Osteocyte (in vitro differentiated cells): ENCODE data around the gene UBASH3B. TPM values are rescaled to one million over a fixed set of nuclear protein-coding genes. Genes with fewer than 3 reads are reported as not detected.

ENCODE experiments used
- DNase-seq: peaks from one replicate; pipeline ENCODE4 v3.0.0; 2021; ENCODE audit warnings: mixed read lengths; ENCODE audit not compliant: unreplicated experiment; ENCODE audit errors: extremely low spot score
- H3K27ac Mint-ChIP-seq: one replicate; pipeline ENCODE4 v1.8.0; 2021; ENCODE audit warnings: mild to moderate bottlenecking, mixed read lengths; ENCODE audit not compliant: unreplicated experiment
- H3K27me3 Mint-ChIP-seq: one replicate; pipeline ENCODE4 v1.8.0; 2021; ENCODE audit warnings: mixed read lengths; ENCODE audit not compliant: unreplicated experiment
- H3K36me3 Mint-ChIP-seq: one replicate; pipeline ENCODE4 v1.8.0; 2021; ENCODE audit warnings: mixed read lengths; ENCODE audit not compliant: unreplicated experiment
- H3K4me1 Mint-ChIP-seq: one replicate; pipeline ENCODE4 v1.8.0; 2021; ENCODE audit warnings: mixed read lengths; ENCODE audit not compliant: unreplicated experiment
- H3K4me3 Mint-ChIP-seq: one replicate; pipeline ENCODE4 v1.8.0; 2021; ENCODE audit warnings: mild to moderate bottlenecking, moderate library complexity, mixed read lengths; ENCODE audit not compliant: unreplicated experiment
- H3K9me3 Mint-ChIP-seq: one replicate; pipeline ENCODE4 v1.8.0; 2021; ENCODE audit warnings: mixed read lengths; ENCODE audit not compliant: unreplicated experiment
- CTCF ChIP-seq: fragments of 200-600 bp; sonication (generic); IDR thresholded peaks from 2 replicates; pipeline ENCODE4 v1.5.0; 2021; ENCODE audit warnings: antibody characterized with exemption, mild to moderate bottlenecking, moderate library complexity
- total RNA-seq: library from RNA; stranded (reverse); gene quantifications from 2 replicates; pipeline ENCODE4 v1.2.1, GENCODE V29; 2021

UBASH3B gene
- total RNA-seq, 1 donor from 2014 or later, result 43.5 TPM

- peak overlapping the region; percentile 9 for H3K4me3 Mint-ChIP-seq
- peak overlapping the region; percentile 78 for H3K27ac Mint-ChIP-seq
- TF ChIP-seq CTCF, result peak; percentile 26
- H3K9me3 Mint-ChIP-seq, result no peaks in the 10 kb centered on the region
- peaks cover 33% of the 10 kb centered on the region for H3K4me1 Mint-ChIP-seq
- no peak for DNase-seq
- H3K36me3 Mint-ChIP-seq, result no peaks in the 10 kb centered on the region
- H3K27me3 Mint-ChIP-seq, result no peaks in the 10 kb centered on the region
These were observed 194.6 kb downstream of the UBASH3B start for GRCh38 chr11:122850076-122850631.

- Mint-ChIP-seq H3K36me3 (no peaks in the 10 kb centered on the region), H3K4me3 (no peak overlapping the region), H3K27ac (no peak overlapping the region), H3K9me3 (no peaks in the 10 kb centered on the region), H3K27me3 (no peaks in the 10 kb centered on the region), H3K4me1 (peaks cover 39% of the 10 kb centered on the region)
- DNase-seq, result no peak
- no peak for TF ChIP-seq CTCF
These were observed 195.9 kb downstream of the UBASH3B start for GRCh38 chr11:122851366-122851966.

- DNase-seq, result no peak
- no peak overlapping the region for H3K4me3 Mint-ChIP-seq
- H3K27ac Mint-ChIP-seq, result peak overlapping the region; percentile 24
- H3K4me1 Mint-ChIP-seq, result peaks cover 45% of the 10 kb centered on the region
- no peaks in the 10 kb centered on the region for H3K27me3 Mint-ChIP-seq
- no peak for TF ChIP-seq CTCF
- no peaks in the 10 kb centered on the region for H3K36me3 Mint-ChIP-seq
- no peaks in the 10 kb centered on the region for H3K9me3 Mint-ChIP-seq
These were observed 196.7 kb downstream of the UBASH3B start for GRCh38 chr11:122852074-122852795.

- peaks cover 45% of the 10 kb centered on the region for H3K4me1 Mint-ChIP-seq
- no peak overlapping the region for H3K4me3 Mint-ChIP-seq
- H3K27ac Mint-ChIP-seq, result peak overlapping the region; percentile 24
- DNase-seq, result no peak
- TF ChIP-seq CTCF, result no peak
- H3K36me3 Mint-ChIP-seq, result no peaks in the 10 kb centered on the region
- H3K9me3 Mint-ChIP-seq, result no peaks in the 10 kb centered on the region
- H3K27me3 Mint-ChIP-seq, result no peaks in the 10 kb centered on the region
These were observed 197.3 kb downstream of the UBASH3B start for GRCh38 chr11:122852796-122853160.

GRCh38 chr11:122853261-122853660 is 197.7 kb downstream of the UBASH3B start:
- DNase-seq, result no peak
- Mint-ChIP-seq H3K4me1 (peaks cover 45% of the 10 kb centered on the region), H3K36me3 (no peaks in the 10 kb centered on the region), H3K27ac (peak overlapping the region; percentile 21), H3K27me3 (no peaks in the 10 kb centered on the region), H3K9me3 (no peaks in the 10 kb centered on the region), H3K4me3 (no peak overlapping the region)
- no peak for TF ChIP-seq CTCF
